ENCODE data around the gene CADPS. TPM values are rescaled to one million over a fixed set of nuclear protein-coding genes. Genes with fewer than 3 reads are reported as not detected.

CADPS gene
- polyA plus RNA-seq, 1 donor (not counting 4 experiments of a cell fraction or from before 2014, with no cell fraction given), result not detected

DNA sequence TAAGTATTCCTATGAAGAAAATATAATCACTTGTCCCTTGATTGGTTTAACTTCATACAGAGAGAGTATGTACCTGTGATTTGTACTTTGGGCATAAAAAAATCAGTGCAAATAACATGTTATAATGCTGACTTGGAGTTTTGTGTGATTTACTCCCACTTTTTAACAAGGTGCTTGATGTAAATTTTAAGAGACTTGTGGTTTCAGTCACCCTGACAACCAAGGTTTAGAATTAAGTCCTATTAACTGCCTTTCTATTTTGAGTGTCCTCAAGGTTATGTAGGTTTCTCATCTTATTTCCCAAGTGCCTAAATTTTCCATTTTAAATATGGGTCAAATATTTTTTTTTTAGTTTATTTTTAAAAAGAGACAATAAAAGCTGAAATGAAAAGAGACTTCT lies 244.6 kb downstream of the CADPS start:
- Histone ChIP-seq H3K27ac (ENCODE audit: control insufficient read depth, insufficient read depth, low read length) (no peak overlapping the region), H3K4me1 (ENCODE audit: control insufficient read depth, extremely low read depth, insufficient read depth, low read length) (no peaks in the 10 kb centered on the region), H3K36me3 (ENCODE audit: control insufficient read depth in 2 of 2, extremely low read depth in 1 of 2, insufficient read depth in 2 of 2, low read length in 2 of 2) (no peaks in the 10 kb centered on the region), H3K9ac (ENCODE audit: control insufficient read depth, extremely low read depth, insufficient read depth, low read length) (no peak overlapping the region), H2AFZ (ENCODE audit: control insufficient read depth, low read length) (no peak overlapping the region), H3K79me2 (ENCODE audit: control insufficient read depth, insufficient read depth, low read length) (no peaks in the 10 kb centered on the region), H3K4me2 (ENCODE audit: control insufficient read depth, extremely low read depth, insufficient read depth, low read depth, low read length) (no peak overlapping the region), H3K9me1 (ENCODE audit: control insufficient read depth, extremely low read depth, insufficient read depth, low read length) (no peaks in the 10 kb centered on the region), H4K20me1 (ENCODE audit: control insufficient read depth, extremely low read depth, insufficient read depth, low read length) (no peaks in the 10 kb centered on the region), H3K27me3 (ENCODE audit: control insufficient read depth, extremely low read depth, insufficient read depth, low read length) (peaks cover 7% of the 10 kb centered on the region), H3K9me3 (ENCODE audit: control insufficient read depth, low read depth, low read length) (no peaks in the 10 kb centered on the region), H3K4me3 (ENCODE audit: control insufficient read depth in 2 of 3, extremely low read depth in 1 of 3, insufficient read depth in 2 of 3, low read depth in 1 of 3, low read length in 3 of 3) (no peak overlapping the region)
- DNase-seq (ENCODE audit: low read depth, low spot score), result no peak
- FAIRE-seq, result no peak
- dilution Hi-C loops (cut with MboI; ENCODE audit: extremely low pct_ligation_motif_present, low sequenced_read_pairs), result no loop called here
- TF ChIP-seq EZH2 (IDR thresholded peaks at IDR 0.05; ENCODE audit: low read length), result no peak
- TF ChIP-seq, protein P1, sequence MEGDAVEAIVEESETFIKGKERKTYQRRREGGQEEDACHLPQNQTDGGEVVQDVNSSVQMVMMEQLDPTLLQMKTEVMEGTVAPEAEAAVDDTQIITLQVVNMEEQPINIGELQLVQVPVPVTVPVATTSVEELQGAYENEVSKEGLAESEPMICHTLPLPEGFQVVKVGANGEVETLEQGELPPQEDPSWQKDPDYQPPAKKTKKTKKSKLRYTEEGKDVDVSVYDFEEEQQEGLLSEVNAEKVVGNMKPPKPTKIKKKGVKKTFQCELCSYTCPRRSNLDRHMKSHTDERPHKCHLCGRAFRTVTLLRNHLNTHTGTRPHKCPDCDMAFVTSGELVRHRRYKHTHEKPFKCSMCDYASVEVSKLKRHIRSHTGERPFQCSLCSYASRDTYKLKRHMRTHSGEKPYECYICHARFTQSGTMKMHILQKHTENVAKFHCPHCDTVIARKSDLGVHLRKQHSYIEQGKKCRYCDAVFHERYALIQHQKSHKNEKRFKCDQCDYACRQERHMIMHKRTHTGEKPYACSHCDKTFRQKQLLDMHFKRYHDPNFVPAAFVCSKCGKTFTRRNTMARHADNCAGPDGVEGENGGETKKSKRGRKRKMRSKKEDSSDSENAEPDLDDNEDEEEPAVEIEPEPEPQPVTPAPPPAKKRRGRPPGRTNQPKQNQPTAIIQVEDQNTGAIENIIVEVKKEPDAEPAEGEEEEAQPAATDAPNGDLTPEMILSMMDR (optimal IDR thresholded peaks at IDR 0.05 in 1 of 3, IDR thresholded peaks at IDR 0.05 in 1 of 3, conservative IDR thresholded peaks at IDR 0.05 in 1 of 3; ENCODE audit: extremely low read depth in 1 of 3, insufficient read depth in 2 of 3, low read length in 3 of 3), result no peak

DNA sequence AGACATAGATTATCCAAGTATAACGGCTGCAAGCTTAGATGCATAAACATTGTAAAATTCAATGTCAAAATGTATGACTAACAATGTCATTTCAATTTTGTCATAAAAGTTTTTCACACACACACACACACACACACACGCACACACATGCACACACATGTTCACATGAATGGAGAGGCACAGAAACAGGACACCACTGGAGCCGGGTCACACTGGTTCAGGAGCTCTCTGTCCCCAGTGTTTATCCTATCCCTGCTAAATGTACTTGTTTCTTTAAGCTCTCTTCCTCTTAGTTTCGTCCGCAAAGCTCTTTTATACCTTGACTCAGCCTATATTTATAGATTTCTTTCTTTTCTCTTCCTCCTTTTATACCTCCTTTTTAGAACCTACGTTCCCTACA lies 249.9 kb downstream of the CADPS start:
- H3K9me3 ChIP-seq (ENCODE audit: control insufficient read depth, low read depth, low read length), result no peaks in the 10 kb centered on the region
- H3K9me1 ChIP-seq (ENCODE audit: control insufficient read depth, extremely low read depth, insufficient read depth, low read length), result no peaks in the 10 kb centered on the region
- FAIRE-seq, result no peak
- no peak overlapping the region for H3K9ac ChIP-seq (ENCODE audit: control insufficient read depth, extremely low read depth, insufficient read depth, low read length)
- no peaks in the 10 kb centered on the region for H3K4me1 ChIP-seq (ENCODE audit: control insufficient read depth, extremely low read depth, insufficient read depth, low read length)
- H3K4me3 ChIP-seq (ENCODE audit: control insufficient read depth in 2 of 3, extremely low read depth in 1 of 3, insufficient read depth in 2 of 3, low read depth in 1 of 3, low read length in 3 of 3), result no peak overlapping the region
- no peaks in the 10 kb centered on the region for H3K79me2 ChIP-seq (ENCODE audit: control insufficient read depth, insufficient read depth, low read length)
- H2AFZ ChIP-seq (ENCODE audit: control insufficient read depth, low read length), result no peak overlapping the region
- H4K20me1 ChIP-seq (ENCODE audit: control insufficient read depth, extremely low read depth, insufficient read depth, low read length), result no peaks in the 10 kb centered on the region
- TF ChIP-seq, protein P1 (optimal IDR thresholded peaks at IDR 0.05 in 1 of 3, IDR thresholded peaks at IDR 0.05 in 1 of 3, conservative IDR thresholded peaks at IDR 0.05 in 1 of 3; ENCODE audit: extremely low read depth in 1 of 3, insufficient read depth in 2 of 3, low read length in 3 of 3), result no peak
- no peak for TF ChIP-seq EZH2 (IDR thresholded peaks at IDR 0.05; ENCODE audit: low read length)
- no peak overlapping the region for H3K27ac ChIP-seq (ENCODE audit: control insufficient read depth, insufficient read depth, low read length)
- no peak overlapping the region for H3K4me2 ChIP-seq (ENCODE audit: control insufficient read depth, extremely low read depth, insufficient read depth, low read depth, low read length)
- no peaks in the 10 kb centered on the region for H3K27me3 ChIP-seq (ENCODE audit: control insufficient read depth, extremely low read depth, insufficient read depth, low read length)
- no peak for DNase-seq (ENCODE audit: low read depth, low spot score)
- H3K36me3 ChIP-seq (ENCODE audit: control insufficient read depth in 2 of 2, extremely low read depth in 1 of 2, insufficient read depth in 2 of 2, low read length in 2 of 2), result no peaks in the 10 kb centered on the region
- dilution Hi-C loops (cut with MboI; ENCODE audit: extremely low pct_ligation_motif_present, low sequenced_read_pairs), result no loop called here
